GM12878 (cell line): Measurements from ENCODE around the gene MAN1B1. TPM values are rescaled to one million over a fixed set of nuclear protein-coding genes. Genes with fewer than 3 reads are reported as not detected.

Experiments used
- ATAC-seq: fragments of 200-7000 bp; cut with Tn5 transposase; 3 replicates; pipeline ENCODE4 v1.9.1; 2020; ENCODE audit warnings: mild to moderate bottlenecking, moderate library complexity
- BruUV-seq: library from RNA; stranded (reverse); fragments of 400-500 nt; replicated peaks from 2 replicates; lab custom pipeline; 2021; lab: Mats Ljungman, UMichigan
- CTCF ChIA-PET: fragments of 300-600 bp; sonication (Branson Sonifier 250); formaldehyde crosslinking; extraction: SDS; loops from one replicate; lab custom pipeline; 2021; ENCODE audit warnings: inconsistent platforms; lab: Yijun Ruan, JAX
- POLR2A ChIA-PET: fragments of 350-600 bp; formaldehyde crosslinking; extraction: SDS; loops from one replicate; lab custom pipeline; 2021; ENCODE audit warnings: inconsistent platforms; lab: Charles Lee
- RAD21 ChIA-PET: fragments of 300-600 bp; sonication (Branson Sonifier 250); formaldehyde crosslinking; loops from one replicate; lab custom pipeline; 2023; ENCODE audit warnings: antibody characterized with exemption; ENCODE audit not compliant: unreplicated experiment; lab: Charles Lee
- SMC1A ChIA-PET: fragments of 300-600 bp; sonication (Branson Sonifier 250); formaldehyde crosslinking; loops from one replicate; lab custom pipeline; 2023; ENCODE audit not compliant: unreplicated experiment, uncharacterized antibody; lab: Charles Lee
- DNase-seq: peaks from one replicate; pipeline ENCODE4 v3.0.0-alpha.2; 2011; ENCODE audit warnings: low read depth, low spot score
- FAIRE-seq: peaks from 3 replicates; lab custom pipeline; 2011; peaks lifted over from hg19 to GRCh38; lab: Jason Lieb, UNC
- H2AFZ ChIP-seq: 2 replicates; pipeline ENCODE4 v1.6.0; 2011; ENCODE audit warnings: low read depth, low read length, control low read depth; ENCODE audit not compliant: control insufficient read depth
- H3K27ac ChIP-seq: 2 replicates; pipeline ENCODE4 v1.5.1; 2011; ENCODE audit warnings: control low read depth; ENCODE audit not compliant: control insufficient read depth, insufficient read depth
- H3K27me3 ChIP-seq, 2 experiments: replicated peaks in 1 of 2; 2 replicates each; pipeline versions ENCODE4 v1.6.0 to v1.6.1; 2011; ENCODE audit warnings: low read length in 1 of 2; ENCODE audit not compliant: control insufficient read depth in 2 of 2, insufficient read depth in 2 of 2
- H3K36me3 ChIP-seq, 2 experiments: 2 replicates each; pipeline ENCODE4 v1.5.1; 2011; ENCODE audit warnings: low read length in 1 of 2; ENCODE audit not compliant: control insufficient read depth in 2 of 2, insufficient read depth in 2 of 2
- H3K4me1 ChIP-seq: 2 replicates; pipeline ENCODE4 v1.6.1; 2011; ENCODE audit warnings: mild to moderate bottlenecking, low read length, moderate library complexity, mixed read lengths; ENCODE audit not compliant: control insufficient read depth, insufficient read depth
- H3K4me2 ChIP-seq: 2 replicates; pipeline ENCODE4 v1.6.0; 2011; ENCODE audit warnings: control low read depth; ENCODE audit not compliant: control insufficient read depth, insufficient read depth
- H3K4me3 ChIP-seq: fragments of 200-600 bp; sonication (generic); 2 replicates; pipeline ENCODE4 v1.5.1; 2016
- H3K79me2 ChIP-seq: 2 replicates; pipeline ENCODE4 v1.6.0; 2011; ENCODE audit warnings: low read length; ENCODE audit not compliant: control insufficient read depth, insufficient read depth
- H3K9ac ChIP-seq: 2 replicates; pipeline ENCODE4 v1.8.0; 2011; ENCODE audit warnings: low read length, control low read depth, mixed read lengths; ENCODE audit not compliant: control insufficient read depth, insufficient read depth
- H3K9me3 ChIP-seq: replicated peaks from 3 replicates; pipeline ENCODE4 v1.5.1; 2011; ENCODE audit warnings: mild to moderate bottlenecking, low read length; ENCODE audit not compliant: control insufficient read depth, insufficient read depth
- H4K20me1 ChIP-seq: 2 replicates; pipeline ENCODE4 v1.6.0; 2011; ENCODE audit not compliant: control insufficient read depth, insufficient read depth
- ASH2L ChIP-seq: fragments of 300-600, 200-600 bp; sonication (generic); IDR thresholded peaks from 2 replicates; pipeline ENCODE4 v1.6.1; 2017; ENCODE audit warnings: low read depth, mild to moderate bottlenecking, borderline replicate concordance
- FOXK2 ChIP-seq: fragments of 450-650 bp; IDR thresholded peaks from 2 replicates; pipeline ENCODE4 v1.6.1; 2017; ENCODE audit warnings: mild to moderate bottlenecking, moderate library complexity
- HDAC2 ChIP-seq: fragments of 200-600 bp; sonication (generic); IDR thresholded peaks from 2 replicates; pipeline ENCODE4 v1.6.1; 2017
- HDAC6 ChIP-seq: fragments of 200-600 bp; sonication (generic); IDR thresholded peaks from one replicate; pipeline ENCODE4 v1.8.0; 2017; ENCODE audit warnings: antibody characterized with exemption; ENCODE audit not compliant: unreplicated experiment
- JUNB ChIP-seq: IDR thresholded peaks from 2 replicates; pipeline ENCODE4 v1.6.1; 2016; ENCODE audit warnings: antibody characterized with exemption, mild to moderate bottlenecking
- KDM1A ChIP-seq: fragments of 200-600 bp; sonication (generic); IDR thresholded peaks from 2 replicates; pipeline ENCODE4 v1.6.1; 2016; ENCODE audit warnings: borderline replicate concordance
- MLLT1 ChIP-seq: fragments of 450-650 bp; IDR thresholded peaks from 2 replicates; pipeline ENCODE4 v1.6.1; 2016; ENCODE audit warnings: mild to moderate bottlenecking
- MXI1 ChIP-seq: fragments of 150-350 bp; IDR thresholded peaks from 2 replicates; pipeline ENCODE4 v1.6.1; 2011; ENCODE audit warnings: low read depth, mild to moderate bottlenecking, inconsistent platforms, low read length, improper control_type of control experiment
- NKRF ChIP-seq: fragments of 450-650 bp; conservative IDR thresholded peaks from 2 replicates; pipeline ENCODE4 v1.6.1; 2017; ENCODE audit warnings: mild to moderate bottlenecking, moderate library complexity
- PAX8 ChIP-seq: fragments of 450-650 bp; IDR thresholded peaks from 2 replicates; pipeline ENCODE4 v1.6.1; 2017; ENCODE audit warnings: mild to moderate bottlenecking, moderate library complexity
- PBX3 ChIP-seq: IDR thresholded peaks from 2 replicates; pipeline ENCODE4 v1.6.1; 2011; ENCODE audit warnings: mild to moderate bottlenecking, low read depth, low read length, moderate library complexity; ENCODE audit not compliant: insufficient replicate concordance
- RFX5 ChIP-seq: IDR thresholded peaks from 2 replicates; pipeline ENCODE4 v1.6.1; 2011; ENCODE audit warnings: low read depth, low read length, improper control_type of control experiment
- SMAD1 ChIP-seq: fragments of 450-650 bp; IDR thresholded peaks from 2 replicates; pipeline ENCODE4 v1.6.1; 2018; ENCODE audit warnings: mild to moderate bottlenecking, low read depth; ENCODE audit not compliant: partially characterized antibody
- SMAD5 ChIP-seq: IDR thresholded peaks from 2 replicates; pipeline ENCODE4 v1.6.1; 2016; ENCODE audit warnings: antibody characterized with exemption, low read depth
- WGBS: methylation state at CpG from one replicate; pipeline ENCODE4 v1.1.6; 2016; ENCODE audit warnings: low lambda C conversion rate; ENCODE audit not compliant: insufficient replicate concordance, insufficient coverage; ENCODE audit errors: missing lambda C conversion rate; 5-methylcytosine and 5-hydroxymethylcytosine counted together
- in situ Hi-C: fragments of 300-500 bp; cut with MboI; formaldehyde crosslinking; loops from 9 replicates; pipeline ENCODE4 v1.14.3; 2018; ENCODE audit warnings: mixed read lengths
- intact Hi-C: fragments of 100-400 bp; cut with micrococcal nuclease; formaldehyde crosslinking; loops from one replicate; pipeline ENCODE4 v1.14.2; 2022; ENCODE audit not compliant: unreplicated experiment
- polyA plus RNA-seq, 11 experiments: library from polyadenylated mRNA; depleted of rRNA in 4 of 11; unstranded in 6 of 11; stranded (reverse) in 5 of 11; fragments of >200 nt; fragmentation: Nextera tagmentation in 4 of 11; fragmentation: Illumina TruSeq in 1 of 11; extraction: Ambion mirVana in 4 of 11; extraction: Trizol in 1 of 11; gene quantifications; 1 replicate in 1 of 11; 2 replicates in 10 of 11; pipeline versions ENCODE4 v1.2.1 to v1.2.3, GENCODE V29; 2011 to 2016; ENCODE audit warnings: inconsistent platforms in 2 of 11, missing spikeins in 2 of 11, low read depth in 1 of 11
- total RNA-seq, 4 experiments: library from RNA; depleted of rRNA in 3 of 4; stranded (reverse); fragments of >200 nt in 3 of 4; fragmentation: Illumina TruSeq in 1 of 4; extraction: Trizol in 1 of 4; gene quantifications; 2 replicates each; pipeline versions ENCODE4 v1.2.1 to v1.2.3, GENCODE V29; 2013 to 2021
- TF ChIP-seq, protein P1 (sequence below): fragments of 450-650 bp; IDR thresholded peaks from 2 replicates; pipeline ENCODE4 v1.6.1; 2018; ENCODE audit warnings: borderline replicate concordance, mild to moderate bottlenecking; ENCODE audit not compliant: partially characterized antibody

MAN1B1 gene
- total and polyA plus RNA-seq, 10 of the 15 experiments (the other 5 are each of a cell fraction or from before 2014, with no cell fraction given), result 0.71 to 34.1 (median 22.7) TPM

GRCh38 chr9:137145731-137146526 lies 59.1 kb downstream of the MAN1B1 start:
- no peaks in the 10 kb centered on the region for H3K79me2 ChIP-seq
- SMC1A ChIA-PET, result no interaction called here
- no peak for FAIRE-seq
- H3K4me1 ChIP-seq, result peaks cover 6% of the 10 kb centered on the region; the same call in 1 of the 2 replicates
- DNase-seq, result no peak
- no peak overlapping the region for H2AFZ ChIP-seq
- peaks cover 0 to 2% of the 10 kb centered on the region in 2 experiments; a peak in 2 of 4 replicates for H3K27me3 ChIP-seq
- 47% methylated on average over 31 of the region's 49 CpGs for WGBS
- RAD21 ChIA-PET, result no interaction called here
- no peaks in the 10 kb centered on the region for H3K9me3 ChIP-seq
- no peak for ATAC-seq
- H3K4me3 ChIP-seq, result no peak overlapping the region
- H3K27ac ChIP-seq, result no peak overlapping the region
- no peaks in the 10 kb centered on the region for H3K36me3 ChIP-seq
- BruUV-seq, result no TSS peak
- no peak overlapping the region for H3K9ac ChIP-seq
- intact Hi-C loops (no loop called here), in situ Hi-C loops (no loop called here)
- no peaks in the 10 kb centered on the region for H4K20me1 ChIP-seq
- POLR2A ChIA-PET, result interaction anchor here (0.5 kb wide), 1 partner anchor 62 kb away, joined by 3 read pairs; no protein-coding TSS in a partner anchor
- CTCF ChIA-PET, result no interaction called here
- H3K4me2 ChIP-seq, result no peak overlapping the region
- no peak for TF ChIP-seq MLLT1
- no peak for TF ChIP-seq FOXK2
- TF ChIP-seq MXI1, result no peak
- TF ChIP-seq KDM1A, result no peak
- no peak for TF ChIP-seq HDAC2
- TF ChIP-seq, protein P1, sequence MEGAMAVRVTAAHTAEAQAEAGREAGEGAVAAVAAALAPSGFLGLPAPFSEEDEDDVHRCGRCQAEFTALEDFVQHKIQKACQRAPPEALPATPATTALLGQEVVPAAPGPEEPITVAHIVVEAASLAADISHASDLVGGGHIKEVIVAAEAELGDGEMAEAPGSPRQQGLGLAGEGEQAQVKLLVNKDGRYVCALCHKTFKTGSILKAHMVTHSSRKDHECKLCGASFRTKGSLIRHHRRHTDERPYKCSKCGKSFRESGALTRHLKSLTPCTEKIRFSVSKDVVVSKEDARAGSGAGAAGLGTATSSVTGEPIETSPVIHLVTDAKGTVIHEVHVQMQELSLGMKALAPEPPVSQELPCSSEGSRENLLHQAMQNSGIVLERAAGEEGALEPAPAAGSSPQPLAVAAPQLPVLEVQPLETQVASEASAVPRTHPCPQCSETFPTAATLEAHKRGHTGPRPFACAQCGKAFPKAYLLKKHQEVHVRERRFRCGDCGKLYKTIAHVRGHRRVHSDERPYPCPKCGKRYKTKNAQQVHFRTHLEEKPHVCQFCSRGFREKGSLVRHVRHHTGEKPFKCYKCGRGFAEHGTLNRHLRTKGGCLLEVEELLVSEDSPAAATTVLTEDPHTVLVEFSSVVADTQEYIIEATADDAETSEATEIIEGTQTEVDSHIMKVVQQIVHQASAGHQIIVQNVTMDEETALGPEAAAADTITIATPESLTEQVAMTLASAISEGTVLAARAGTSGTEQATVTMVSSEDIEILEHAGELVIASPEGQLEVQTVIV, result no peak
- TF ChIP-seq ASH2L, result no peak
- no peak for TF ChIP-seq RFX5
- TF ChIP-seq SMAD1, result no peak
- no peak for TF ChIP-seq PBX3
- no peak for TF ChIP-seq JUNB
- no peak for TF ChIP-seq SMAD5
- TF ChIP-seq NKRF, result no peak
- TF ChIP-seq HDAC6, result no peak
- no peak for TF ChIP-seq PAX8
